ENCODE measurements around the gene APOC4.
A peak's percentile ranks its signal among the peaks of the same experiment; 100 is the strongest.

Gene APOC4

DNA sequence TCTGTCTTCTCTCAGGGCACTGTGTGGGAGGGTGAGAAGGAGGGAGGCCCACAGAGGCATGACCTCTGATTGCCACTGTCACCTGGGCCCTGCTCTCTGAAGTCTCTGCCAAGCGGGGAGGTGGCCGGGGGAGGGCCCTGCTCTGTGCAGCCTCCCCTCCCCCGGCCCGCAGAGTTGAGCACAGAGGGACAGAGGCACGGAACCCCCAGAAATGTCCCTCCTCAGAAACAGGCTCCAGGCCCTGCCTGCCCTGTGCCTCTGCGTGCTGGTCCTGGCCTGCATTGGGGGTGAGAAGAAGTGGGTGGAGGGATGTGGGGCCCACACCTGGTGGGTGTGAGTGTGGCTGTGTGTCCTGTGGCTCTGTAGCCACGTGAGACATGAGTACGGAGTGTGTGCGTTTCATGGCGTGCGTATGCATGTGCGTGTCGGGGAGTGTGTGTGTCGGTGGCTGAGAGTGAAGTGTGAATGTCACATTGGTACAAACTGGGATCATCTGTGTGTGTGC, at the start of gene APOC4:
Gene APOC4, plus strand, starts transcription at position 171 of the 505 bp plus-strand sequence. Its CDS starts 41 bp downstream, at position 212.
- Mint-ChIP-seq H3K27me3 (ENCODE audit: low read depth) (no peaks in the 10 kb centered on the region), H3K36me3 (ENCODE audit: low read depth) (no peaks in the 10 kb centered on the region), H3K4me1 (no peaks in the 10 kb centered on the region), H3K9me3 (no peaks in the 10 kb centered on the region), H3K4me3 (no peak within 1 kb of the TSS), H3K27ac (peak within 1 kb of the TSS in 1 of 3 experiments; percentile 5)
- TF ChIP-seq, protein P1, sequence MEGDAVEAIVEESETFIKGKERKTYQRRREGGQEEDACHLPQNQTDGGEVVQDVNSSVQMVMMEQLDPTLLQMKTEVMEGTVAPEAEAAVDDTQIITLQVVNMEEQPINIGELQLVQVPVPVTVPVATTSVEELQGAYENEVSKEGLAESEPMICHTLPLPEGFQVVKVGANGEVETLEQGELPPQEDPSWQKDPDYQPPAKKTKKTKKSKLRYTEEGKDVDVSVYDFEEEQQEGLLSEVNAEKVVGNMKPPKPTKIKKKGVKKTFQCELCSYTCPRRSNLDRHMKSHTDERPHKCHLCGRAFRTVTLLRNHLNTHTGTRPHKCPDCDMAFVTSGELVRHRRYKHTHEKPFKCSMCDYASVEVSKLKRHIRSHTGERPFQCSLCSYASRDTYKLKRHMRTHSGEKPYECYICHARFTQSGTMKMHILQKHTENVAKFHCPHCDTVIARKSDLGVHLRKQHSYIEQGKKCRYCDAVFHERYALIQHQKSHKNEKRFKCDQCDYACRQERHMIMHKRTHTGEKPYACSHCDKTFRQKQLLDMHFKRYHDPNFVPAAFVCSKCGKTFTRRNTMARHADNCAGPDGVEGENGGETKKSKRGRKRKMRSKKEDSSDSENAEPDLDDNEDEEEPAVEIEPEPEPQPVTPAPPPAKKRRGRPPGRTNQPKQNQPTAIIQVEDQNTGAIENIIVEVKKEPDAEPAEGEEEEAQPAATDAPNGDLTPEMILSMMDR (IDR thresholded peaks at IDR 0.05; ENCODE audit: unreplicated experiment in 3 of 3), result no peak

- H3K4me3 Mint-ChIP-seq, result peak overlapping the region; percentile 86 to 94 (median 90)
- H3K9me3 Mint-ChIP-seq, result no peaks in the 10 kb centered on the region
- peaks cover 20% of the 10 kb centered on the region for H3K4me1 Mint-ChIP-seq
- peaks cover 60% of the 10 kb centered on the region for H3K36me3 Mint-ChIP-seq (ENCODE audit: low read depth)
- no peaks in the 10 kb centered on the region for H3K27me3 Mint-ChIP-seq (ENCODE audit: low read depth)
- peak overlapping the region; percentile 25 to 49 (median 30) for H3K27ac Mint-ChIP-seq
- TF ChIP-seq, protein P1 (IDR thresholded peaks at IDR 0.05; ENCODE audit: unreplicated experiment in 3 of 3), result no peak
Measured at GRCh38 chr19:44892932-44893331, 49.1 kb upstream of the APOC4 start.

GRCh38 chr19:44893332-44894051, 48.5 kb upstream of the APOC4 start:
- Mint-ChIP-seq H3K4me3 (peak overlapping the region; percentile 86 to 94 (median 90)), H3K9me3 (no peaks in the 10 kb centered on the region), H3K4me1 (peaks cover 20% of the 10 kb centered on the region), H3K27ac (no peak overlapping the region), H3K36me3 (ENCODE audit: low read depth) (peaks cover 59% of the 10 kb centered on the region), H3K27me3 (ENCODE audit: low read depth) (no peaks in the 10 kb centered on the region)
- TF ChIP-seq, protein P1 (IDR thresholded peaks at IDR 0.05; ENCODE audit: unreplicated experiment in 3 of 3), result no peak

GRCh38 chr19:44894052-44894400, 48.0 kb upstream of the APOC4 start:
- Mint-ChIP-seq H3K9me3 (no peaks in the 10 kb centered on the region), H3K36me3 (ENCODE audit: low read depth) (peaks cover 58% of the 10 kb centered on the region), H3K4me1 (peaks cover 20% of the 10 kb centered on the region), H3K27me3 (ENCODE audit: low read depth) (no peaks in the 10 kb centered on the region), H3K27ac (no peak overlapping the region), H3K4me3 (peak overlapping the region in 1 of 3 experiments; percentile 11)
- TF ChIP-seq, protein P1 (IDR thresholded peaks at IDR 0.05; ENCODE audit: unreplicated experiment in 3 of 3), result no peak

DNA sequence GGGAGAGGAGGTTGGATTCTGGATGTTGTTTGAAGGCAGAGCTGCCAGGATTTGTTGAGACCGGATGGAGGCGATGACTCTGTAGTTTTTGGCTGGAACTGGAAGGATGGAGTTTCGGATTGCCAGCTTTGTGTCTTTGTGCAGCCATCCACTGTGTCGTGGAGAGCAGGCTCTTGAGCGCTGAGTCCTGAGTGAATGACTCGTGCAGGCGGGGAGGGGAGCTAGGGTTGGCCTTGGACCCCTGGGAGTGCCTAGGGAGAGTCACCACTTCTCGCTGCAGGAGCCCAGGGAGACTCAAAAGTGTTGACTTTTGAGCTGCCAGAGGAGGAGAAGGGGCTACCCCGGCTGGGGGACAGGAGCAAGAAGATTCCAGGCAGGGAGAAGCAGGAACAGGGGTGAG, 47.1 kb upstream of the APOC4 start:
- Mint-ChIP-seq H3K27me3 (ENCODE audit: low read depth) (no peaks in the 10 kb centered on the region), H3K9me3 (no peaks in the 10 kb centered on the region), H3K4me3 (peak overlapping the region in 1 of 3 experiments; percentile 26), H3K4me1 (peaks cover 20% of the 10 kb centered on the region), H3K36me3 (ENCODE audit: low read depth) (peaks cover 63% of the 10 kb centered on the region), H3K27ac (no peak overlapping the region)
- TF ChIP-seq, protein P1 (IDR thresholded peaks at IDR 0.05; ENCODE audit: unreplicated experiment in 3 of 3), result no peak

DNA sequence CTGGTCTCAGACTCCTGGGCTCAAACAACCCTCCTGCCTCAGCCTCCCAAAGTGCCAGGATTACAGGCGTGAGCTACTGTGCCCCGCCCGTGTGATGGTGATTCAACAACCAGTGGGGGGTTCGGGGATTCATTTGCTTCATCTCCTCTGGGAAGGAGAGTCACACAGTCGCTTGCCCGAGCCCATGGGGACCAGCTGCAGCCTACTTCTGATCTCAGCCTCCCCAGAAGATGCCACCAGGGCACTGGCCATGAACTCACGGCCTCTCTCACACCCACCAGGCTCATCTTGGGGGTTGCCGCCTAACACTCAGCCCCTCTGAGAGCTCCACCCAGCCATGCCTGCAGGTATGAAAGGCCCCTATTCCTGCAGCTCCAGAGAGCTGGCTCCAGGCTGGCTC, 44.2 kb upstream of the APOC4 start:
- Mint-ChIP-seq H3K36me3 (ENCODE audit: low read depth) (peaks cover 53% of the 10 kb centered on the region), H3K27me3 (ENCODE audit: low read depth) (no peaks in the 10 kb centered on the region), H3K27ac (no peak overlapping the region), H3K9me3 (no peaks in the 10 kb centered on the region), H3K4me1 (peaks cover 1% of the 10 kb centered on the region), H3K4me3 (no peak overlapping the region)
- TF ChIP-seq, protein P1 (IDR thresholded peaks at IDR 0.05; ENCODE audit: unreplicated experiment in 3 of 3), result no peak

Measured in nephron (organoid).